Cardiac muscle cell (in vitro differentiated cells and primary cell): Measurements from ENCODE around the gene GALNT18. TPM values are rescaled to one million over a fixed set of nuclear protein-coding genes. Genes with fewer than 3 reads are reported as not detected.

Experiments
- DNase-seq, 2 donors: peaks; one replicate each; pipeline versions ENCODE4 v3.0.0 to v3.0.0-alpha.2; 2010 to 2017; ENCODE audit warnings: low read depth in 1 of 2, low spot score in 1 of 2
- H3K27ac ChIP-seq: fragments of 200-600 bp; sonication (generic); 2 replicates; pipeline ENCODE4 v1.5.1; 2016
- H3K27me3 ChIP-seq: fragments of 200-600 bp; sonication (generic); 2 replicates; pipeline ENCODE4 v1.6.0; 2016; ENCODE audit warnings: control low read depth
- H3K36me3 ChIP-seq: fragments of 200-600 bp; sonication (generic); 2 replicates; pipeline ENCODE4 v1.5.1; 2016; ENCODE audit warnings: control low read depth
- H3K4me1 ChIP-seq: fragments of 200-600 bp; sonication (generic); 2 replicates; pipeline ENCODE4 v1.8.1; 2017; ENCODE audit warnings: low read depth, mild to moderate bottlenecking, mixed run types
- H3K4me3 ChIP-seq: fragments of 200-600 bp; sonication (generic); 2 replicates; pipeline ENCODE4 v1.5.1; 2016; ENCODE audit warnings: mild to moderate bottlenecking
- H3K9me3 ChIP-seq: fragments of 200-600 bp; sonication (generic); 2 replicates; pipeline ENCODE4 v1.5.1; 2017; ENCODE audit warnings: low read depth, mild to moderate bottlenecking, control low read depth
- polyA plus RNA-seq: library from polyadenylated mRNA; unstranded; fragments of >200 nt; fragmentation: Nextera tagmentation; extraction: Ambion mirVana; gene quantifications from 2 replicates; pipeline ENCODE4 v1.2.1, GENCODE V29; 2016
- total RNA-seq: library from RNA; depleted of rRNA; stranded (reverse); fragments of >200 nt; gene quantifications from 2 replicates; pipeline ENCODE4 v1.2.3, GENCODE V29; 2016
- TF ChIP-seq, protein P1 (sequence below): IDR thresholded peaks from 2 replicates; pipeline ENCODE4 v1.5.1; 2012; ENCODE audit warnings: low read depth, mild to moderate bottlenecking, low read length

Gene GALNT18
- total and polyA plus RNA-seq, 2 experiments from 2014 or later = 2.1 to 2.2 TPM

GRCh38 chr11:11381471-11382105 lies 240.2 kb downstream of the GALNT18 start:
- Histone ChIP-seq H3K4me1 (no peaks in the 10 kb centered on the region), H3K27ac (no peak overlapping the region), H3K27me3 (no peaks in the 10 kb centered on the region), H3K4me3 (no peak overlapping the region), H3K9me3 (no peaks in the 10 kb centered on the region), H3K36me3 (no peaks in the 10 kb centered on the region)
- TF ChIP-seq, protein P1, sequence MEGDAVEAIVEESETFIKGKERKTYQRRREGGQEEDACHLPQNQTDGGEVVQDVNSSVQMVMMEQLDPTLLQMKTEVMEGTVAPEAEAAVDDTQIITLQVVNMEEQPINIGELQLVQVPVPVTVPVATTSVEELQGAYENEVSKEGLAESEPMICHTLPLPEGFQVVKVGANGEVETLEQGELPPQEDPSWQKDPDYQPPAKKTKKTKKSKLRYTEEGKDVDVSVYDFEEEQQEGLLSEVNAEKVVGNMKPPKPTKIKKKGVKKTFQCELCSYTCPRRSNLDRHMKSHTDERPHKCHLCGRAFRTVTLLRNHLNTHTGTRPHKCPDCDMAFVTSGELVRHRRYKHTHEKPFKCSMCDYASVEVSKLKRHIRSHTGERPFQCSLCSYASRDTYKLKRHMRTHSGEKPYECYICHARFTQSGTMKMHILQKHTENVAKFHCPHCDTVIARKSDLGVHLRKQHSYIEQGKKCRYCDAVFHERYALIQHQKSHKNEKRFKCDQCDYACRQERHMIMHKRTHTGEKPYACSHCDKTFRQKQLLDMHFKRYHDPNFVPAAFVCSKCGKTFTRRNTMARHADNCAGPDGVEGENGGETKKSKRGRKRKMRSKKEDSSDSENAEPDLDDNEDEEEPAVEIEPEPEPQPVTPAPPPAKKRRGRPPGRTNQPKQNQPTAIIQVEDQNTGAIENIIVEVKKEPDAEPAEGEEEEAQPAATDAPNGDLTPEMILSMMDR = no peak
- no peak for DNase-seq

GRCh38 chr11:11380883-11381282 lies 240.9 kb downstream of the GALNT18 start:
- Histone ChIP-seq H3K4me1 (no peaks in the 10 kb centered on the region), H3K36me3 (no peaks in the 10 kb centered on the region), H3K9me3 (no peaks in the 10 kb centered on the region), H3K27ac (no peak overlapping the region), H3K4me3 (no peak overlapping the region), H3K27me3 (no peaks in the 10 kb centered on the region)
- DNase-seq = no peak
- TF ChIP-seq, protein P1 = no peak

DNA sequence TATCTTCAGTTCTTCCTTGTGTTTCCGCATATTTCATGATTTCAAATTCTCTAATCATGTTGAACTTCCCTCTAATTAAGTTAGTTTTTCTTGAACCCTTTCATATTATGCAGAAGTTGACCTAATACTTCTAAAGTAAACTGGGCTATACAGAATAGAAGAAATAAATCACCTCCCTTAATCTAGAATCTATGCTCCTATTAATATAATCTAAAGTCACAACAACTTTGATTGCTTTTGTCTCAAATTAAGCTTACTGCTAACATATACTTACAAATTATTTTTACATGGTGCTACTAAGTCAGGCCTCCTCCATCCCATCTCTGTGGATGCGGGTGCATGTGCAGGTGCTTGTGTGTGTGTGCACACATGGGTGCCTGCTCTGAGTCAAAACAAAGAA lies 241.5 kb downstream of the GALNT18 start:
- Histone ChIP-seq H3K4me1 (no peaks in the 10 kb centered on the region), H3K36me3 (no peaks in the 10 kb centered on the region), H3K9me3 (no peaks in the 10 kb centered on the region), H3K27ac (no peak overlapping the region), H3K4me3 (no peak overlapping the region), H3K27me3 (peaks cover 3% of the 10 kb centered on the region)
- TF ChIP-seq, protein P1 = no peak
- DNase-seq = no peak

- TF ChIP-seq, protein P1 = no peak
- no peak for DNase-seq
- H3K27ac ChIP-seq = no peak overlapping the region
- H3K27me3 ChIP-seq = peaks cover 8% of the 10 kb centered on the region
- H3K4me1 ChIP-seq = no peaks in the 10 kb centered on the region
- H3K36me3 ChIP-seq = no peaks in the 10 kb centered on the region
- H3K4me3 ChIP-seq = no peak overlapping the region
- H3K9me3 ChIP-seq = no peaks in the 10 kb centered on the region
Observed at GRCh38 chr11:11379661-11380060, 242.1 kb downstream of the GALNT18 start.

DNA sequence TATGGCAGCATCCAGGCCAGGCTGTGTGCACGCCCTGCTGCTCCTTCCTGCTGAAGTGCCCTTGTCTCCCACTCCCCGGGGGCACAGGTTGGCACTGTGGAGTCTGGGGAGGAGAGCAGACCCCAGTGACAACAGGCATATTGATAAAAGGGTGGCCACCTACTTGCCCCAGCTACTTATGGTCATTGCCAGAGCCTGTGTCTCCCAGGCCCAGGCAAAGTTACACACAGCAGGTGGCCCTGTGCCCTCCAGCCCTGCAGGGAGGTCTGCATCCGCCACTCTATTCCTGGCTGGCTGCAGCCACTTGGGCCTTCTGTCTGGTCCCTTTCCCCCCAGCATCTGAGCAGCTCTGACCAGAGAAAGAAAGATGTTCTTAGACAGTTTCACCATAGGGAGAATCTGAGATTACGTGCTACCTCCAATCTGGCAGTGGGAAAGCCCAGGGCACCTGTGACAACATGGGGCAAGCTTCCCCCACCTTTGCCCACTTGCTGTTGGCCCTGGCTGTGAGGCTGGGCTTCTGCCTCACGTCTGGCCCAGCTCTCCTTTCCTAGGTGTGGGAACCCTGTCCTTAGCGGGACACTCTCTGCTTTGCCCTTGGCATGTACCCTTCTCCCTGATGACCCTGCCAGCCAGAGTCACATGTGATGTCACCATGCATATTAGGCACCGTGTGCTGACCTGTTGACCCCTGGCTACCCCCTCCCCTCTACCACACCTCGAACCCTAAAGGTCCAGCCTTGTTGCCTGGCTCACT lies 243.4 kb downstream of the GALNT18 start:
- Histone ChIP-seq H3K36me3 (no peaks in the 10 kb centered on the region), H3K4me1 (no peaks in the 10 kb centered on the region), H3K9me3 (no peaks in the 10 kb centered on the region), H3K4me3 (no peak overlapping the region), H3K27me3 (peaks cover 9% of the 10 kb centered on the region), H3K27ac (no peak overlapping the region)
- TF ChIP-seq, protein P1 = no peak
- DNase-seq = no peak
